BJ (cell line): ENCODE data around the gene FNDC3B. TPM values are rescaled to one million over a fixed set of nuclear protein-coding genes. Genes with fewer than 3 reads are reported as not detected.

Experiments used
- CTCF ChIA-PET: fragments of 350-600 bp; formaldehyde crosslinking; extraction: SDS; loops from one replicate; lab custom pipeline; 2021; ENCODE audit warnings: antibody characterized with exemption, inconsistent platforms; lab: Yijun Ruan, JAX
- POLR2A ChIA-PET: fragments of 300-600 bp; sonication (Branson Sonifier 250); formaldehyde crosslinking; extraction: SDS; loops from one replicate; lab custom pipeline; 2021; ENCODE audit warnings: antibody characterized with exemption; lab: Charles Lee
- DNase-seq: peaks from one replicate; pipeline ENCODE4 v3.0.0-alpha.2; 2011; ENCODE audit warnings: low read depth
- H3K27me3 ChIP-seq: 2 replicates; pipeline ENCODE4 v1.6.0; 2011; ENCODE audit warnings: low read length; ENCODE audit not compliant: control insufficient read depth, insufficient read depth
- H3K36me3 ChIP-seq: 2 replicates; pipeline ENCODE4 v1.5.1; 2011; ENCODE audit warnings: low read length; ENCODE audit not compliant: control insufficient read depth, insufficient read depth
- H3K4me3 ChIP-seq: 2 replicates; pipeline ENCODE4 v1.5.1; 2011; ENCODE audit warnings: low read depth, mild to moderate bottlenecking, control low read depth, low read length
- CTCF ChIP-seq: IDR thresholded peaks from 2 replicates; pipeline ENCODE4 v1.5.1; 2011; ENCODE audit warnings: low read depth, mild to moderate bottlenecking, control low read depth, inconsistent platforms, low read length, moderate library complexity; ENCODE audit not compliant: insufficient read depth
- polyA plus RNA-seq: library from polyadenylated mRNA; depleted of rRNA; stranded (reverse); fragments of >200 nt; gene quantifications from 2 replicates; pipeline ENCODE4 v1.2.3, GENCODE V29; 2011

The FNDC3B gene
- polyA plus RNA-seq, 1 experiment = 28.6 TPM

GRCh38 chr3:172333042-172333377, 293.6 kb downstream of the FNDC3B start:
- TF ChIP-seq CTCF = no peak
- peaks cover 18% of the 10 kb centered on the region for H3K36me3 ChIP-seq
- ChIA-PET CTCF (interaction anchor here (0.7 to 3.1 kb wide), 23 partner anchors 8 to 510 kb away, joined by 3 to 30 read pairs (median 4); no protein-coding TSS in a partner anchor), POLR2A (interaction anchor here (0.5 kb wide), 1 partner anchor 523 kb away, joined by 3 read pairs; the partner anchor contains the start of gene PLD1)
- no peak for DNase-seq
- no peak overlapping the region for H3K4me3 ChIP-seq
- no peaks in the 10 kb centered on the region for H3K27me3 ChIP-seq

GRCh38 chr3:172333692-172334457, 294.5 kb downstream of the FNDC3B start:
- Histone ChIP-seq H3K36me3 (peaks cover 17% of the 10 kb centered on the region), H3K4me3 (no peak overlapping the region), H3K27me3 (no peaks in the 10 kb centered on the region)
- TF ChIP-seq CTCF = no peak
- no peak for DNase-seq
- CTCF ChIA-PET = interaction anchor here (2.7 to 3.1 kb wide), 2 partner anchors 12 to 15 kb away, joined by 16 to 30 read pairs; no protein-coding TSS in a partner anchor
- POLR2A ChIA-PET = no interaction called here

- H3K27me3 ChIP-seq = no peaks in the 10 kb centered on the region
- ChIA-PET CTCF (no interaction called here), POLR2A (no interaction called here)
- H3K4me3 ChIP-seq = no peak overlapping the region
- peaks cover 15% of the 10 kb centered on the region for H3K36me3 ChIP-seq
- TF ChIP-seq CTCF = no peak
- no peak for DNase-seq
Measured at GRCh38 chr3:172334671-172335207, 295.4 kb downstream of the FNDC3B start.

GRCh38 chr3:172339892-172340291, 300.5 kb downstream of the FNDC3B start:
- ChIA-PET POLR2A (no interaction called here), CTCF (interaction anchor here (0.9 to 1.5 kb wide), 2 partner anchors 16 to 327 kb away, joined by 3 to 4 read pairs; no protein-coding TSS in a partner anchor)
- no peak overlapping the region for H3K4me3 ChIP-seq
- no peak for TF ChIP-seq CTCF
- H3K36me3 ChIP-seq = peaks cover 19% of the 10 kb centered on the region
- no peaks in the 10 kb centered on the region for H3K27me3 ChIP-seq
- no peak for DNase-seq

GRCh38 chr3:172340583-172340982, 301.2 kb downstream of the FNDC3B start:
- no peak for TF ChIP-seq CTCF
- Histone ChIP-seq H3K27me3 (no peaks in the 10 kb centered on the region), H3K4me3 (no peak overlapping the region), H3K36me3 (peaks cover 21% of the 10 kb centered on the region)
- CTCF ChIA-PET = interaction anchor here (1.0 to 2.7 kb wide), 8 partner anchors 8 to 499 kb away, joined by 3 to 20 read pairs (median 4); partner anchors contain the start of gene FNDC3B
- no peak for DNase-seq
- POLR2A ChIA-PET = no interaction called here
